Mesothelial cell of epicardium (in vitro differentiated cells): Measurements from ENCODE around the gene ZBTB8A. TPM values are rescaled to one million over a fixed set of nuclear protein-coding genes. Genes with fewer than 3 reads are reported as not detected.

Source experiments
- DNase-seq, 2 experiments: peaks; one replicate each; pipeline ENCODE4 v3.0.0; 2021; ENCODE audit warnings: low spot score in 2 of 2; ENCODE audit not compliant: unreplicated experiment in 2 of 2
- H3K27ac Mint-ChIP-seq: 2 replicates; pipeline ENCODE4 v1.8.0; 2021; ENCODE audit warnings: mixed read lengths
- H3K27me3 Mint-ChIP-seq: 2 replicates; pipeline ENCODE4 v1.8.0; 2021; ENCODE audit warnings: low read depth, mixed read lengths
- H3K36me3 Mint-ChIP-seq: 2 replicates; pipeline ENCODE4 v1.8.0; 2021; ENCODE audit warnings: mixed read lengths
- H3K4me1 Mint-ChIP-seq: 2 replicates; pipeline ENCODE4 v1.8.0; 2021; ENCODE audit warnings: mixed read lengths
- H3K4me3 Mint-ChIP-seq: 2 replicates; pipeline ENCODE4 v1.8.0; 2021; ENCODE audit warnings: mild to moderate bottlenecking, moderate library complexity, mixed read lengths
- H3K9me3 Mint-ChIP-seq: 2 replicates; pipeline ENCODE4 v1.8.0; 2021; ENCODE audit warnings: mixed read lengths
- total RNA-seq: library from RNA; stranded (reverse); gene quantifications from 3 replicates; pipeline ENCODE4 v1.2.1, GENCODE V29; 2021
- TF ChIP-seq, protein P1 (sequence below): fragments of 200-600 bp; sonication (generic); IDR thresholded peaks from one replicate; pipeline ENCODE4 v1.5.0; 2021; ENCODE audit warnings: antibody characterized with exemption; ENCODE audit not compliant: unreplicated experiment

ZBTB8A gene
- total RNA-seq, 1 donor from 2014 or later = 14.8 TPM

DNA sequence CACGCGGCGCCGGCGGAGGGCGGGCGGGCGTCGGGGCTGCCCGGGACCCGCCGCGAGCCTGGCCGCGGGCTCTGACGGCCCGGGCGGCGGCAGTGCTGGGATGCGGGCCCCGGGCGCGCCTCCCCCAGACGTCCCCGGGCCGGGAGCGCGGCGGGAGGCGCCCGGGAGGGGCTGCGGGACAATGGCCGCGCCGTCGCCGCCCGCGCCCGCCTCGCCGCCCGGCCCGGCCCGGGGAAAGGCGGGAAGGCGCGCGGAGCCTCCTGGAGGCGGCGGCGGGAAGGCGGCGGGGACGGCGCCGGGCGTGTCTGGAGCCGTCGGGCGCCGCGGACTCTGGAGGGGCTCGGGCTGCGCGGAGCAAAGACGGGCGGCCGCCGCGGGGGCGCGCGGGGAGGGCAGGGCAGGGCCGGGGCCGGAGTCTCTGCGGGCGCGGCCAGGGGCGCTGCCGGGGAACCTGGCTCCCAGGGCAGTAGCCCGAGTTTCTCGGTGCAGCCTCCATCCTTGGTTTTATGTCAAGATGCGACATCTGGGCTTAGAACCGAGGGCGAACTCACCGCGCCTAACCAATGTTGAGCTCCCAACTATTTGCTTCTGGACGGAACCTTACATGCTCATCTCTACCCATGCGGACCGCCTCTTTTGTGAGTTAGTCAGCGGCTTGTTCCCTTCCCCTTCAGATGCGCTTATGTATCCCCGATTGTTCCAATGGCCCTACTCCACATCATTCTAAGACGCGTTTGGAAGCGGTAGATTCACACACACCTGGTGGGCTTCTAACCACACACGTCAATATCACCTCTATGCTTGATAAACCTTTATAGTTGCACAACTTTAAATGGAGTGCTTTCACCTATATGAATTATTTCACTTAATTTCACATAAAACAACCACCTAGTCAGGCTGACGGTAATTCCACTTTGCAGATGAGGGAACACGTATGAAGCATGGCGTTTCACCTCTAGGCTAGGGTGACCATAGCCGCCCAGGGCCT, 651 bp downstream of the ZBTB8A start:
- DNase-seq = peak; percentile 37 to 63
- H3K4me1 Mint-ChIP-seq = peaks cover 28% of the 10 kb centered on the region
- TF ChIP-seq, protein P1, sequence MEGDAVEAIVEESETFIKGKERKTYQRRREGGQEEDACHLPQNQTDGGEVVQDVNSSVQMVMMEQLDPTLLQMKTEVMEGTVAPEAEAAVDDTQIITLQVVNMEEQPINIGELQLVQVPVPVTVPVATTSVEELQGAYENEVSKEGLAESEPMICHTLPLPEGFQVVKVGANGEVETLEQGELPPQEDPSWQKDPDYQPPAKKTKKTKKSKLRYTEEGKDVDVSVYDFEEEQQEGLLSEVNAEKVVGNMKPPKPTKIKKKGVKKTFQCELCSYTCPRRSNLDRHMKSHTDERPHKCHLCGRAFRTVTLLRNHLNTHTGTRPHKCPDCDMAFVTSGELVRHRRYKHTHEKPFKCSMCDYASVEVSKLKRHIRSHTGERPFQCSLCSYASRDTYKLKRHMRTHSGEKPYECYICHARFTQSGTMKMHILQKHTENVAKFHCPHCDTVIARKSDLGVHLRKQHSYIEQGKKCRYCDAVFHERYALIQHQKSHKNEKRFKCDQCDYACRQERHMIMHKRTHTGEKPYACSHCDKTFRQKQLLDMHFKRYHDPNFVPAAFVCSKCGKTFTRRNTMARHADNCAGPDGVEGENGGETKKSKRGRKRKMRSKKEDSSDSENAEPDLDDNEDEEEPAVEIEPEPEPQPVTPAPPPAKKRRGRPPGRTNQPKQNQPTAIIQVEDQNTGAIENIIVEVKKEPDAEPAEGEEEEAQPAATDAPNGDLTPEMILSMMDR = no peak
- H3K27ac Mint-ChIP-seq = peak overlapping the region; percentile 95
- no peaks in the 10 kb centered on the region for H3K9me3 Mint-ChIP-seq
- no peaks in the 10 kb centered on the region for H3K27me3 Mint-ChIP-seq
- H3K4me3 Mint-ChIP-seq = peak overlapping the region; percentile 87
- H3K36me3 Mint-ChIP-seq = peaks cover 2% of the 10 kb centered on the region

DNA sequence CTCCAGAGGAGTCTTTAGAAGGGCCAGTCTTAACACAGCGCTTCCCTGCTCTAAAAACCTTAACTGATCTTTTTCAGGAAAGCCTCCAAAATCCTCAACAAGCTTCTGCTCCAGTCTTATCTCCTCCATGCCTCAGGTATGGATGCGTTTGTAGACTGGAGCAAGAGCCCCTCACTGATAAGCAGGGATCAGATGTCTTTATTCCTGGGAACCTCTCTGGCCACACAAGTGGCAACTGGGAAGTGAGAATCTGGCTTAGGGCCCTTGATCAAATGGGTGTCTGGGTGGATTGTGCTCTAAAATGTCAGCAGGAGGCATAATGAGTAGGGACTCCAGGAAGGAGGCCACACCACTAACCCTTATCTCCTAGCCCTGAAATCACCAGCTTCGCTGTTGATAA, 1.4 kb downstream of the ZBTB8A start:
- DNase-seq = no peak
- TF ChIP-seq, protein P1 = no peak
- Mint-ChIP-seq H3K27ac (peak overlapping the region; percentile 95), H3K4me1 (peaks cover 28% of the 10 kb centered on the region), H3K27me3 (no peaks in the 10 kb centered on the region), H3K4me3 (peak overlapping the region; percentile 87), H3K9me3 (no peaks in the 10 kb centered on the region), H3K36me3 (peaks cover 2% of the 10 kb centered on the region)

DNA sequence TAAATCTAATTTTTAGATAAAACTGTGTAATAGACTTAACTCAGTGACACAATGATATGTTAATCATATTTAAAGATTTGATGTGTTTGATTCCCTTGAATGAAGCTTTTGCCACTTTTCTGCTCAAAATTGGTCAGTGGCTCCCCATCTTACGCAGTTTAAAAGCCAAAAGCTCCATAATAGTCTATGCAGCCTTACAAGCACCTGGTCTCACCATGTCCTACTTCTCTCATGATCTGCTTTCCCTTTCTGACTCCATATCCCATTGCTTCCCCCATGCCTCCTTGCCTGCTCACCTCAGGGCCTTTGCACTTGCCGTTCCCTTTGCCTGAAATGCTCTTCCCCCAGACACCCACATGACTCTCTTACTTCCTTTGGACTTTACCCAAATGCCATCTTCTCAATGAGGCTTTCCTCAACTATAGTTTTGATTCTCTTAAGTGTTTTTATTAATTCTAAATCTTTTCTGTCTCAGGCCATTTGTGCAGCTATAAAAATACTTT, 1.9 kb downstream of the ZBTB8A start:
- H3K4me1 Mint-ChIP-seq = peaks cover 28% of the 10 kb centered on the region
- H3K4me3 Mint-ChIP-seq = peak overlapping the region; percentile 87
- TF ChIP-seq, protein P1 = no peak
- no peak overlapping the region for H3K27ac Mint-ChIP-seq
- peaks cover 2% of the 10 kb centered on the region for H3K36me3 Mint-ChIP-seq
- H3K27me3 Mint-ChIP-seq = no peaks in the 10 kb centered on the region
- DNase-seq = no peak
- H3K9me3 Mint-ChIP-seq = no peaks in the 10 kb centered on the region

DNA sequence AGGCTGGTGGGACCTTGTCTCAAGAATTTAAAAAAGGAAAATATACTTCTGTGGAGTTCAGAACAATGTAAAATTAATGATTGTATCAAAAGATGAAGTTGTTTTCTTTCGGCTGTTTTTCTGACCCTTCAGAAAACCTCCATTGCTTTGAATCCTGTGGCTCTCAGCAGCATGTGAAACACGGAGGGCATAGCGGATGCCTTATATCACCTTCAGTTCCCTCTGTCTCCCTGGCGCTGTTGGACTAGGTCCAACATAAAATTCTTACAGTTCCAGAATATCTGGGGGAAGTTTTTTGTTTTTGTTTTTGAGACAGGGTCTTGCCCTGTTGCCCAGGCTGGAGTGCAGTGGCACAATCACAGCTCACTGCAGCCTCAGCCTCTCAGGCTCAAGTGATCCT, 7.4 kb downstream of the ZBTB8A start:
- Mint-ChIP-seq H3K9me3 (no peaks in the 10 kb centered on the region), H3K27ac (peak overlapping the region; percentile 34), H3K27me3 (no peaks in the 10 kb centered on the region), H3K36me3 (peaks cover 2% of the 10 kb centered on the region), H3K4me3 (no peak overlapping the region), H3K4me1 (peaks cover 8% of the 10 kb centered on the region)
- no peak for DNase-seq
- TF ChIP-seq, protein P1 = no peak

DNA sequence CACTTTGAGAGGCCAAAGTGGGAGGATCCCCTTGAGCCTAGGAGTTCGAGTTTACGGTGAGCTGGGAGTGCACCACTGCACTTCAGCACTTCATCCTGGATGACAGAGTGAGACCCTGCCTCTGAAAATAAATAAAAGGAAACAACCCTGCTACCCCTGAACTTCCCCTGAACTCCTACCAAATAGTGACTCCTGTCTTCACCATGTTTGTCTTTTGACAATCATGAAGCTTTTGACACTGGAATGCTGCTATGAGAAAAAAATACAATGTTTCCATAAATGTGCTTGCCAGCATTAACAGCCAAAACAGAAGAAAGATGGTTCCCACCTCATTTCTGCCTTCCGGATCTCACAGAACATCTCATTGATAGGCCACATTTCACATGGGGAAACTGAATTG, 10.4 kb downstream of the ZBTB8A start:
- Mint-ChIP-seq H3K27ac (peak overlapping the region; percentile 78), H3K27me3 (no peaks in the 10 kb centered on the region), H3K4me3 (no peak overlapping the region), H3K36me3 (peaks cover 2% of the 10 kb centered on the region), H3K9me3 (no peaks in the 10 kb centered on the region), H3K4me1 (peaks cover 8% of the 10 kb centered on the region)
- no peak for DNase-seq
- TF ChIP-seq, protein P1 = no peak
